HG03196 (cell line): ENCODE data around the gene SLC17A5.
"Not testable (repeated sequence)": the region's sequence is repeated elsewhere in the genome, so short reads cannot be mapped to it uniquely, and the experiment has no call there.

Source experiments
- ATAC-seq: cut with Tn5 transposase; IDR thresholded peaks from one replicate; pipeline ENCODE4 v1.9.1; 2021; ENCODE audit not compliant: unreplicated experiment

SLC17A5 gene

GRCh38 chr6:73666393-73666792, 12.6 kb upstream of the SLC17A5 start:
- no peak for ATAC-seq

- ATAC-seq = peak; percentile 72
Observed at GRCh38 chr6:73665686-73666319, 12.0 kb upstream of the SLC17A5 start.

GRCh38 chr6:73664701-73665100, 10.9 kb upstream of the SLC17A5 start:
- ATAC-seq = no peak

GRCh38 chr6:73657201-73657600, 3.4 kb upstream of the SLC17A5 start:
- no peak for ATAC-seq

- ATAC-seq = no peak
Observed at GRCh38 chr6:73656531-73657145, 2.8 kb upstream of the SLC17A5 start.

- no peak for ATAC-seq
Observed at GRCh38 chr6:73655341-73655917, 1.6 kb upstream of the SLC17A5 start.

GRCh38 chr6:73652637-73653570, 888 bp downstream of the SLC17A5 start:
- ATAC-seq = peak; percentile 45

- ATAC-seq = no peak
Observed at GRCh38 chr6:73649783-73650182, 4.0 kb downstream of the SLC17A5 start.

GRCh38 chr6:73648166-73648565, 5.6 kb downstream of the SLC17A5 start:
- no peak for ATAC-seq

- no peak for ATAC-seq
Observed at GRCh38 chr6:73644941-73645591, 8.7 kb downstream of the SLC17A5 start.

- no peak for ATAC-seq
Observed at GRCh38 chr6:73644030-73644429, 9.8 kb downstream of the SLC17A5 start.

GRCh38 chr6:73642530-73642929, 11.3 kb downstream of the SLC17A5 start:
- ATAC-seq = no peak

- ATAC-seq = no peak
Observed at GRCh38 chr6:73640179-73640750, 13.5 kb downstream of the SLC17A5 start.

- no peak for ATAC-seq
Observed at GRCh38 chr6:73639040-73639439, 14.8 kb downstream of the SLC17A5 start.

GRCh38 chr6:73637404-73637803, 16.4 kb downstream of the SLC17A5 start:
- ATAC-seq = no peak

GRCh38 chr6:73636048-73636447, 17.7 kb downstream of the SLC17A5 start:
- ATAC-seq = no peak

GRCh38 chr6:73632346-73632745, 21.4 kb downstream of the SLC17A5 start:
- ATAC-seq = no peak

GRCh38 chr6:73631849-73632248, 21.9 kb downstream of the SLC17A5 start:
- no peak for ATAC-seq

GRCh38 chr6:73630401-73630800, 23.4 kb downstream of the SLC17A5 start:
- no peak for ATAC-seq

GRCh38 chr6:73624896-73625295, 28.9 kb downstream of the SLC17A5 start:
- ATAC-seq = no peak

GRCh38 chr6:73623480-73623879, 30.3 kb downstream of the SLC17A5 start:
- ATAC-seq = not testable (repeated sequence)
